Activated CD4-positive, alpha-beta T cell treated with anti-CD3 and anti-CD28 coated beads, Interleukin-2, amount 50 U/mL, for 4 hours (primary cell): ENCODE measurements around the gene CACNA2D4.
"Not testable (repeated sequence)": the region's sequence is repeated elsewhere in the genome, so short reads cannot be mapped to it uniquely, and the experiment has no call there.

Experiments used
- DNase-seq, 2 experiments: peaks; one replicate each; pipeline ENCODE4 v3.0.0-alpha.2; 2020

Gene CACNA2D4, protein sequence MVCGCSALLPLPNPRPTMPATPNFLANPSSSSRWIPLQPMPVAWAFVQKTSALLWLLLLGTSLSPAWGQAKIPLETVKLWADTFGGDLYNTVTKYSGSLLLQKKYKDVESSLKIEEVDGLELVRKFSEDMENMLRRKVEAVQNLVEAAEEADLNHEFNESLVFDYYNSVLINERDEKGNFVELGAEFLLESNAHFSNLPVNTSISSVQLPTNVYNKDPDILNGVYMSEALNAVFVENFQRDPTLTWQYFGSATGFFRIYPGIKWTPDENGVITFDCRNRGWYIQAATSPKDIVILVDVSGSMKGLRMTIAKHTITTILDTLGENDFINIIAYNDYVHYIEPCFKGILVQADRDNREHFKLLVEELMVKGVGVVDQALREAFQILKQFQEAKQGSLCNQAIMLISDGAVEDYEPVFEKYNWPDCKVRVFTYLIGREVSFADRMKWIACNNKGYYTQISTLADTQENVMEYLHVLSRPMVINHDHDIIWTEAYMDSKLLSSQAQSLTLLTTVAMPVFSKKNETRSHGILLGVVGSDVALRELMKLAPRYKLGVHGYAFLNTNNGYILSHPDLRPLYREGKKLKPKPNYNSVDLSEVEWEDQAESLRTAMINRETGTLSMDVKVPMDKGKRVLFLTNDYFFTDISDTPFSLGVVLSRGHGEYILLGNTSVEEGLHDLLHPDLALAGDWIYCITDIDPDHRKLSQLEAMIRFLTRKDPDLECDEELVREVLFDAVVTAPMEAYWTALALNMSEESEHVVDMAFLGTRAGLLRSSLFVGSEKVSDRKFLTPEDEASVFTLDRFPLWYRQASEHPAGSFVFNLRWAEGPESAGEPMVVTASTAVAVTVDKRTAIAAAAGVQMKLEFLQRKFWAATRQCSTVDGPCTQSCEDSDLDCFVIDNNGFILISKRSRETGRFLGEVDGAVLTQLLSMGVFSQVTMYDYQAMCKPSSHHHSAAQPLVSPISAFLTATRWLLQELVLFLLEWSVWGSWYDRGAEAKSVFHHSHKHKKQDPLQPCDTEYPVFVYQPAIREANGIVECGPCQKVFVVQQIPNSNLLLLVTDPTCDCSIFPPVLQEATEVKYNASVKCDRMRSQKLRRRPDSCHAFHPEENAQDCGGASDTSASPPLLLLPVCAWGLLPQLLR

GRCh38 chr12:1918081-1918883 lies at the start of gene CACNA2D4:
CACNA2D4 (minus strand) TSS chr12:1918652; CDS start chr12:1918473, 179 bp downstream.
- DNase-seq = no peak

DNA sequence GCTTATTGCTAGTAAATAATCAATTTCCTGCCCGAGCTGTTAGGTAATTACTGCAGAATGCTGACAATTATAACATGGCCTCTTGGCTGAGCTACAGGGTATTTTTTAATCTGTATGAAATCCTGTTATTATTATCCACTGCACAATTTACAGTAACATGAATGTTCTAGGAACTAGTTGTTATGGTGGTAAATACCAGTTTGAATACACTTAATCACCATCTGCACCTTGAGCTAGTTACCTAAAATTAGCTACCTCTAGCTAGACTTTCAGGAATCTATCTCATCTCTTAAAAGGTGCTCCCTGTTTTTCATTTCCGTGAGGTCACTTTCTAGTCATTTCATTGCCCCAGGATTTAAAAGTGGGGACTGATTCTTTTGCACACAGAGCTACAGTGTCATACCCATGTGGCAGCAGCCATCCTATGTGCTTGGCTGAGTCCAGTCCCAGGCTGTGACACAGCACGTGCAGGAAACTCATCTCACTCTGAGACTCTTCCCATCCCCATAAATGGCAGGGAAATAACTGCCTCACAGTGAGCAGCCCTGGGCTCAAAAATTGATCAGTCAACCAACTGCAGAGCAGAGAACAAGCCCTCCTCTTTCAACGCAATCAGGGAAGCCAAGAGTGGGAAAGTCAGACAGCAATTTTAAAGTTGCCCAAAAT lies 48.2 kb upstream of the CACNA2D4 start:
- no peak for DNase-seq

- no peak for DNase-seq
Measured at GRCh38 chr12:1965916-1966315, 47.5 kb upstream of the CACNA2D4 start.

GRCh38 chr12:1962051-1963020 lies 43.9 kb upstream of the CACNA2D4 start:
- no peak for DNase-seq

GRCh38 chr12:1956716-1957115 lies 38.3 kb upstream of the CACNA2D4 start:
- no peak for DNase-seq

DNA sequence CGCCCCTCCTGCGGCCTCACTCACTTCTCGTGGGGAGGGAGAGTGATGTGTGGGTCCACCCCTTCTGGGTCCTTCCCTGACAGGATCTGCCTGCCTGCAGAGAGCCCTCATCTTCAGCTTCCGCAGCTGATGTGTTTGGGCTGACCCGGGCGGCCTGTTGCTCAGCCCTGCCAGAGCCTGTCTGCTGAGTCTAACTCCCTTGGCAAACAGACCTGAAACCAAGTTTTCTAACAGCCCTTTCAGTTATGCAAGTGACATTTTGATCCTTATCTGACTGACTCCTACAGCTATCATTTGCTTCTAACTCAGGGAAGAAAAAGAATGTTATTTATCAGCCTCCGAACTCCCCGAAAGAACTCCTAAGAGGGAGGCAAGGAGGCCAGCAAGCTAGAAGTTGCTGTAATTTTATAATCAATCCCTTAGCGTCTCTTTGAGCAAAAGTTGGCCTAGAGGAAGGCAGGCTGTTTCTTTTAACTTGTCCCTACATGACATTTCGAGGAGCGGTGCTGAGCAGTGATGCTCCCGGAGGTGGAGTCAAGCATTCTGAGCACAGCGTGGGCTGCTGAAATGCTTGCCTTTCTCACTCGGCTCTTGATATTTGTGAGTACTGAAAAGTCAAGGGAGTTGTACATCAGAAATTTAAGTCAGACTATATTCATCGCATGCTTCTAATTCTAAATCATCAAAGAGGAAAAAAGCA lies 31.5 kb upstream of the CACNA2D4 start:
- no peak for DNase-seq

- DNase-seq = no peak
Measured at GRCh38 chr12:1948883-1949282, 30.4 kb upstream of the CACNA2D4 start.

- no peak for DNase-seq
Measured at GRCh38 chr12:1947081-1947480, 28.6 kb upstream of the CACNA2D4 start.

- DNase-seq = no peak
Measured at GRCh38 chr12:1946296-1946695, 27.8 kb upstream of the CACNA2D4 start.

DNA sequence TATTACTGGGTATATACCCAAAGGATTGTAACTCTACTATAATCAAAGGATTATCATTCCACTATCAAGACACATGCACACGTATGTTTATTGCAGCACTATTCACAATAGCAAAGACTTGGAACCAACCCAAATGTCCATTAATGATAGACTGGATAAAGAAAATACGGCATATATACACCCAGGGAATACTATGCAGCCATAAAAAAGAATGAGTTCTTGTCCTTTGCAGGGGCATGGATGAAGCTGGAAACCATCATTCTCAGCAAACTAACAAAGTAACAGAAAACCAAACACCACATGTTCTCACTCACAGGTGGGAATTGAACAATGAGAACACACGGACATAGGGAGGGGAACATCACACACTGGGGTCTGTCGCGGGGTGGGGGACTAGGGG lies 27.1 kb upstream of the CACNA2D4 start:
- DNase-seq = not testable (repeated sequence)

DNA sequence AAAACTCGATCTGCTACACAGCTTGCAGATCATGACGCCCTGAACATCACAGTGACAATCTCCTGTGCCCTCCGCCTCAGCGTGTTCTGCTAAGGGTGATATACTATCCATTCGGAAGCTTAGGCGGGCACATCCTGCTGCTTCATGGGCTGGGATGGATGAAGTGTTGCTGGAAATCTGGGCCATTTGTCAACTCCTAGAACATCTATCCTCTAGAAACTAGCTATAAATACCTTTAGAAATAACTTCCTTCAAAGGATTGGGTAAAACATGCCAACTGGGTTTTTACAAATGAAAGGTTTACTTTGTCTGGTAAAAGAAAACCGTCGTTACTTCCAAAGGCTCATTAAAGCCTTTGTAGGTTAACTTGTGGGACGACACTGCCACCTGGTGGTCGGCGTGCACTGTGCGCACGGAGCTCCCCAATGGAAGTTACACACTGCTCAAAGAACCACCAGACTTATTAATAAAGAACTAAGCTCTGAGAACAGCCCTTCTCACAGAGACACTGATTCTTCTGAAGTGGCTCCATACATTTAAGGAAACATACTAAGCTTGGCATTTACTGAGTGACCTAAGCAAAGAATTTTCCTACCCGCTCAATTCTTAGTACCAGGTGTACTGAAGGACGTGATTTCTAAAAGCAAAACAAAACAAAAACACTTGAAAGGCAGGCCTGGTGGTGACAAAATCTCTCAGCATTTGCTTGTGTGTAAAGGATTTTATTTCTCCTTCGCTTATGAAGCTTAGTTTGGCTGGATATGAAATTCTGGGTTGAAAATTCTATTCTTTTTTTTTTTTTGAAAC lies 21.6 kb upstream of the CACNA2D4 start:
- DNase-seq = peak; percentile 89 to 93

- DNase-seq = no peak
Measured at GRCh38 chr12:1939331-1939730, 20.9 kb upstream of the CACNA2D4 start.

GRCh38 chr12:1937481-1938224 lies 19.2 kb upstream of the CACNA2D4 start:
- DNase-seq = no peak

- no peak for DNase-seq
Measured at GRCh38 chr12:1936406-1937320, 18.2 kb upstream of the CACNA2D4 start.

GRCh38 chr12:1935700-1936378 lies 17.4 kb upstream of the CACNA2D4 start:
- DNase-seq = no peak

DNA sequence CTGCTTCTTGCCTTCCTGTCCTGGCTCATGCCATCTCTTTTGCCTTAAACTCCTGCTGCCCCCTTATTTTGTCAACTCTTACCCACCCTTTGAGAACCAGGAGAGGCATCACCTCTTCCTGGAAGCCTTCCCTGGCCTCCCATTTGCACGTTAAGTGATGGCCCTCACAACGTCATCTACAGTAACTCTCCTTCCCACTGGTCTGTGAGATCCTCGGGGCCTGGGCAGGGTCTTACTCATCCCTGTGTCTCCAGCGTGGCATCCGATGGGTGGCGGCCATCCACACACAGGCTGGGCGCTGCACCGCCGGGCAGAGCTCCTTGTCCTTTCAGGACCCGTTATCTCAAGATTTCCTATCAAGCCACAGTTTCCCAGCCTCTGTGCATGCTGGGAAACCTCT lies 16.8 kb upstream of the CACNA2D4 start:
- DNase-seq = no peak

GRCh38 chr12:1934831-1935230 lies 16.4 kb upstream of the CACNA2D4 start:
- no peak for DNase-seq
